Measurements from ENCODE around the gene ZNF93. TPM values are rescaled to one million over a fixed set of nuclear protein-coding genes. Genes with fewer than 3 reads are reported as not detected.

ZNF93 gene
- total and polyA plus RNA-seq, 2 of the 13 experiments (the other 11 are each of a cell fraction or from before 2014, with no cell fraction given): 0.49 to 0.66 TPM

DNA sequence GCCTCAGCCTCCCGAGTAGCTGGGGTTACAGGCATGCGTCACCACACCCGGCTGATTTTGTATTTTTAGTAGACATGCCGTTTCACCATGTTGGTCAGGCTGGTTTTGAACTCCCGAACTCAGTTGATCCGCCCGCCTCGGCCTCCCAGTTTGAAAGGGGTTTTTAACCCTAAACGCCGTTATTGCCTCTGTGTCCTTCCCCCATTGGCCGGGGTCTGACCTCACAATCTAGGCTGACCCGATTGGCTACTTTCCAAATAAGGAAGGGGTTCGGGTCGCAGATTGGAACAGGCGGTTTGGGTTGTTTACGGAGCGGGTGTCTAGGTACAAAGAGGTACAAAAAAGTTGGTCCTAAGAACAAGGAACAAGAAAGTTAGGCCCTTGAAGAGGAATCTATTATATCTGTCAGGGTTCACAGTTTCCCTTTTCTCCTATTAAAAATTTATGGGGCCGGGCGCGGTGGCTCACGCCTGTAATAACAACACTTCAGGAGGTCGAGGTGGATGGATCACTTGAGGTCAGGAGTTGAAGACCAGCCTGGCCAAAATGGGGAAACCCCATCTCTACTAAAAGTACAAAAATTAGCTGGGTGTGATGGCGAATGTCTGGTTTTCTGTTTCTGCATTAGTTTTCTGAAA is 34.0 kb upstream of the ZNF93 start (continued):
- TF ChIP-seq, protein P1, sequence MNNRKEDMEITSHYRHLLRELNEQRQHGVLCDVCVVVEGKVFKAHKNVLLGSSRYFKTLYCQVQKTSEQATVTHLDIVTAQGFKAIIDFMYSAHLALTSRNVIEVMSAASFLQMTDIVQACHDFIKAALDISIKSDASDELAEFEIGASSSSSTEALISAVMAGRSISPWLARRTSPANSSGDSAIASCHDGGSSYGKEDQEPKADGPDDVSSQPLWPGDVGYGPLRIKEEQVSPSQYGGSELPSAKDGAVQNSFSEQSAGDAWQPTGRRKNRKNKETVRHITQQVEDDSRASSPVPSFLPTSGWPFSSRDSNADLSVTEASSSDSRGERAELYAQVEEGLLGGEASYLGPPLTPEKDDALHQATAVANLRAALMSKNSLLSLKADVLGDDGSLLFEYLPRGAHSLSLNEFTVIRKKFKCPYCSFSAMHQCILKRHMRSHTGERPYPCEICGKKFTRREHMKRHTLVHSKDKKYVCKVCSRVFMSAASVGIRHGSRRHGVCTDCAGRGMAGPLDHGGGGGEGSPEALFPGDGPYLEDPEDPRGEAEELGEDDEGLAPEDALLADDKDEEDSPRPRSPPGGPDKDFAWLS (CRISPR knock-in tag; IDR thresholded peaks at IDR 0.05; ENCODE audit: borderline replicate concordance): no peak
- no peak; the same call in 1 of the 2 replicates for TF ChIP-seq NR2F6 (IDR thresholded peaks at IDR 0.05)
- TF ChIP-seq NR2F6 (CRISPR knock-in tag; IDR thresholded peaks at IDR 0.05): no peak
- no peak for TF ChIP-seq SNAPC2 (CRISPR knock-in tag; IDR thresholded peaks at IDR 0.05)
- TF ChIP-seq ZNF703 (CRISPR knock-in tag; IDR thresholded peaks at IDR 0.05; ENCODE audit: borderline replicate concordance): no peak
- no peak for TF ChIP-seq SRSF9 (IDR thresholded peaks at IDR 0.05; ENCODE audit: borderline replicate concordance, insufficient read depth, low read depth, low read length, poor library complexity, severe bottlenecking)
- TF ChIP-seq POLR2AphosphoS5 (IDR thresholded peaks at IDR 0.05; ENCODE audit: low read depth, low read length): peak; percentile 48; the same call in 1 of the 2 replicates
- TF ChIP-seq ZNF205 (CRISPR knock-in tag; IDR thresholded peaks at IDR 0.05): no peak
- TF ChIP-seq, protein P2, sequence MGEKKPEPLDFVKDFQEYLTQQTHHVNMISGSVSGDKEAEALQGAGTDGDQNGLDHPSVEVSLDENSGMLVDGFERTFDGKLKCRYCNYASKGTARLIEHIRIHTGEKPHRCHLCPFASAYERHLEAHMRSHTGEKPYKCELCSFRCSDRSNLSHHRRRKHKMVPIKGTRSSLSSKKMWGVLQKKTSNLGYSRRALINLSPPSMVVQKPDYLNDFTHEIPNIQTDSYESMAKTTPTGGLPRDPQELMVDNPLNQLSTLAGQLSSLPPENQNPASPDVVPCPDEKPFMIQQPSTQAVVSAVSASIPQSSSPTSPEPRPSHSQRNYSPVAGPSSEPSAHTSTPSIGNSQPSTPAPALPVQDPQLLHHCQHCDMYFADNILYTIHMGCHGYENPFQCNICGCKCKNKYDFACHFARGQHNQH (CRISPR knock-in tag; IDR thresholded peaks at IDR 0.05): no peak
- TF ChIP-seq JUNB (CRISPR knock-in tag; IDR thresholded peaks at IDR 0.05; ENCODE audit: borderline replicate concordance): 0 out of 2 replicates have a peak, but pooled peaks have one; percentile 3
- TF ChIP-seq, protein P3, sequence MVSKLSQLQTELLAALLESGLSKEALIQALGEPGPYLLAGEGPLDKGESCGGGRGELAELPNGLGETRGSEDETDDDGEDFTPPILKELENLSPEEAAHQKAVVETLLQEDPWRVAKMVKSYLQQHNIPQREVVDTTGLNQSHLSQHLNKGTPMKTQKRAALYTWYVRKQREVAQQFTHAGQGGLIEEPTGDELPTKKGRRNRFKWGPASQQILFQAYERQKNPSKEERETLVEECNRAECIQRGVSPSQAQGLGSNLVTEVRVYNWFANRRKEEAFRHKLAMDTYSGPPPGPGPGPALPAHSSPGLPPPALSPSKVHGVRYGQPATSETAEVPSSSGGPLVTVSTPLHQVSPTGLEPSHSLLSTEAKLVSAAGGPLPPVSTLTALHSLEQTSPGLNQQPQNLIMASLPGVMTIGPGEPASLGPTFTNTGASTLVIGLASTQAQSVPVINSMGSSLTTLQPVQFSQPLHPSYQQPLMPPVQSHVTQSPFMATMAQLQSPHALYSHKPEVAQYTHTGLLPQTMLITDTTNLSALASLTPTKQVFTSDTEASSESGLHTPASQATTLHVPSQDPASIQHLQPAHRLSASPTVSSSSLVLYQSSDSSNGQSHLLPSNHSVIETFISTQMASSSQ (IDR thresholded peaks at IDR 0.05; ENCODE audit: low read depth): no peak
- TF ChIP-seq, protein P3 (CRISPR knock-in tag; IDR thresholded peaks at IDR 0.05; ENCODE audit: borderline replicate concordance): no peak
- no peak for TF ChIP-seq ZSCAN25 (CRISPR knock-in tag; IDR thresholded peaks at IDR 0.05)
- TF ChIP-seq, protein P4, sequence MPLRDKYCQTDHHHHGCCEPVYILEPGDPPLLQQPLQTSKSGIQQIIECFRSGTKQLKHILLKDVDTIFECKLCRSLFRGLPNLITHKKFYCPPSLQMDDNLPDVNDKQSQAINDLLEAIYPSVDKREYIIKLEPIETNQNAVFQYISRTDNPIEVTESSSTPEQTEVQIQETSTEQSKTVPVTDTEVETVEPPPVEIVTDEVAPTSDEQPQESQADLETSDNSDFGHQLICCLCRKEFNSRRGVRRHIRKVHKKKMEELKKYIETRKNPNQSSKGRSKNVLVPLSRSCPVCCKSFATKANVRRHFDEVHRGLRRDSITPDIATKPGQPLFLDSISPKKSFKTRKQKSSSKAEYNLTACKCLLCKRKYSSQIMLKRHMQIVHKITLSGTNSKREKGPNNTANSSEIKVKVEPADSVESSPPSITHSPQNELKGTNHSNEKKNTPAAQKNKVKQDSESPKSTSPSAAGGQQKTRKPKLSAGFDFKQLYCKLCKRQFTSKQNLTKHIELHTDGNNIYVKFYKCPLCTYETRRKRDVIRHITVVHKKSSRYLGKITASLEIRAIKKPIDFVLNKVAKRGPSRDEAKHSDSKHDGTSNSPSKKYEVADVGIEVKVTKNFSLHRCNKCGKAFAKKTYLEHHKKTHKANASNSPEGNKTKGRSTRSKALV (CRISPR knock-in tag; IDR thresholded peaks at IDR 0.05): no peak
- TF ChIP-seq PHB2 (IDR thresholded peaks at IDR 0.05; ENCODE audit: partially characterized antibody): no peak

Data from HepG2 (cell line).